ENCODE results near the gene ZNF135.

Gene ZNF135

DNA sequence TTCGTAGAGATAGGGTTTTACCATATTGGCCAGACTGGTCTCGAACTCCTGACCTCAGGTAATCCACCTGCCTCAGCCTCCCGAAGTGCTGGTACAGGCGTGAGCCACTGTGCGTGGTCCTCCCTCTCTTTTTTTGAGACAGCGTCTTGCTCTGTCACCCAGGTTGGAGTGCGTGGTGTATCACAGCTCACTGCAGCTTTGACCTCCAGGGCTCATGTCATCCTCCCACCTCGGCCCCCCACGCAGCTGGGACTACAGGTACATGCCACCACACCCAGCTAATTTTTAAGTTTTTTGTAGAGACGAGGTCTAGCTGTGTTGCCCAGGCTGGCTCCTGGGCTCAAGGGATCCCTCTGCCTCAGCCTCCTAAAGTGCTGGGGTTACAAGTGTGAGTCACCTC lies 20.7 kb downstream of the ZNF135 start:
- Histone ChIP-seq H3K36me3 (replicated peaks; ENCODE audit: low read depth, low read length) (no peaks in the 10 kb centered on the region), H3K4me3 (ENCODE audit: low read length) (no peak overlapping the region), H3K9me3 (ENCODE audit: insufficient read depth, low read length) (peaks cover 10% of the 10 kb centered on the region; the same call in 1 of the 2 replicates), H3K27ac (ENCODE audit: low read length) (no peak overlapping the region), H3K27me3 (ENCODE audit: low read depth, low read length) (no peaks in the 10 kb centered on the region), H3K4me2 (ENCODE audit: low read length) (no peak overlapping the region), H3K79me2 (ENCODE audit: low read length) (no peaks in the 10 kb centered on the region), H4K20me1 (ENCODE audit: insufficient read depth, low read length) (no peaks in the 10 kb centered on the region), H3K9ac (ENCODE audit: low read length) (no peak overlapping the region), H3K4me1 (ENCODE audit: low read length) (no peaks in the 10 kb centered on the region), H2AFZ (ENCODE audit: low read depth, low read length) (no peak overlapping the region)
- no peak for TF ChIP-seq EZH2phosphoT487 (IDR thresholded peaks at IDR 0.05; ENCODE audit: low read depth)
- TF ChIP-seq, protein P1, sequence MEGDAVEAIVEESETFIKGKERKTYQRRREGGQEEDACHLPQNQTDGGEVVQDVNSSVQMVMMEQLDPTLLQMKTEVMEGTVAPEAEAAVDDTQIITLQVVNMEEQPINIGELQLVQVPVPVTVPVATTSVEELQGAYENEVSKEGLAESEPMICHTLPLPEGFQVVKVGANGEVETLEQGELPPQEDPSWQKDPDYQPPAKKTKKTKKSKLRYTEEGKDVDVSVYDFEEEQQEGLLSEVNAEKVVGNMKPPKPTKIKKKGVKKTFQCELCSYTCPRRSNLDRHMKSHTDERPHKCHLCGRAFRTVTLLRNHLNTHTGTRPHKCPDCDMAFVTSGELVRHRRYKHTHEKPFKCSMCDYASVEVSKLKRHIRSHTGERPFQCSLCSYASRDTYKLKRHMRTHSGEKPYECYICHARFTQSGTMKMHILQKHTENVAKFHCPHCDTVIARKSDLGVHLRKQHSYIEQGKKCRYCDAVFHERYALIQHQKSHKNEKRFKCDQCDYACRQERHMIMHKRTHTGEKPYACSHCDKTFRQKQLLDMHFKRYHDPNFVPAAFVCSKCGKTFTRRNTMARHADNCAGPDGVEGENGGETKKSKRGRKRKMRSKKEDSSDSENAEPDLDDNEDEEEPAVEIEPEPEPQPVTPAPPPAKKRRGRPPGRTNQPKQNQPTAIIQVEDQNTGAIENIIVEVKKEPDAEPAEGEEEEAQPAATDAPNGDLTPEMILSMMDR (IDR thresholded peaks at IDR 0.05; ENCODE audit: low read depth, low read length): no peak

DNA sequence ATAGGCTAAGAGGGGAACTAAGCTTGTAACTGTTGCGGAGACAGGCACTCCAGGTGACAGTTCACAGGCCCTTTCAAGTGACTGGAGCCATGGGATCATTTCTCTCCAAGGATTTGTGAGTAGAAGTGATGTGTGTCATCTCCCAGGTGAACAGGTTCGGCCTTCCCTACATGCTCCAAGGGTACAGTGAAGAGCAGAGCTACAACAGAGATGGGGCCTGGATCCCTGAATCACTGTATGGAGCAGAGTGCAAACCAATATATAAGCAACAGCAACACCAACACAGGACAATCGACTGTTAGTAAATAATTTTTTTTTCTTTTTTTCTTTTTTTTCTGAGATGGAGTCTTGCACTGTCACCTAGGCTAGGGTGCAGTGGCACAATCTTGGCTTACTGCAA lies 23.9 kb downstream of the ZNF135 start:
- Histone ChIP-seq H3K27me3 (ENCODE audit: low read depth, low read length) (no peaks in the 10 kb centered on the region), H3K27ac (ENCODE audit: low read length) (no peak overlapping the region), H4K20me1 (ENCODE audit: insufficient read depth, low read length) (no peaks in the 10 kb centered on the region), H3K79me2 (ENCODE audit: low read length) (no peaks in the 10 kb centered on the region), H3K4me2 (ENCODE audit: low read length) (no peak overlapping the region), H3K9me3 (ENCODE audit: insufficient read depth, low read length) (peaks cover 26% of the 10 kb centered on the region), H3K36me3 (replicated peaks; ENCODE audit: low read depth, low read length) (no peaks in the 10 kb centered on the region), H2AFZ (ENCODE audit: low read depth, low read length) (no peak overlapping the region), H3K9ac (ENCODE audit: low read length) (no peak overlapping the region), H3K4me1 (ENCODE audit: low read length) (no peaks in the 10 kb centered on the region), H3K4me3 (ENCODE audit: low read length) (no peak overlapping the region)
- no peak for TF ChIP-seq EZH2phosphoT487 (IDR thresholded peaks at IDR 0.05; ENCODE audit: low read depth)
- TF ChIP-seq, protein P1 (IDR thresholded peaks at IDR 0.05; ENCODE audit: low read depth, low read length): no peak

DNA sequence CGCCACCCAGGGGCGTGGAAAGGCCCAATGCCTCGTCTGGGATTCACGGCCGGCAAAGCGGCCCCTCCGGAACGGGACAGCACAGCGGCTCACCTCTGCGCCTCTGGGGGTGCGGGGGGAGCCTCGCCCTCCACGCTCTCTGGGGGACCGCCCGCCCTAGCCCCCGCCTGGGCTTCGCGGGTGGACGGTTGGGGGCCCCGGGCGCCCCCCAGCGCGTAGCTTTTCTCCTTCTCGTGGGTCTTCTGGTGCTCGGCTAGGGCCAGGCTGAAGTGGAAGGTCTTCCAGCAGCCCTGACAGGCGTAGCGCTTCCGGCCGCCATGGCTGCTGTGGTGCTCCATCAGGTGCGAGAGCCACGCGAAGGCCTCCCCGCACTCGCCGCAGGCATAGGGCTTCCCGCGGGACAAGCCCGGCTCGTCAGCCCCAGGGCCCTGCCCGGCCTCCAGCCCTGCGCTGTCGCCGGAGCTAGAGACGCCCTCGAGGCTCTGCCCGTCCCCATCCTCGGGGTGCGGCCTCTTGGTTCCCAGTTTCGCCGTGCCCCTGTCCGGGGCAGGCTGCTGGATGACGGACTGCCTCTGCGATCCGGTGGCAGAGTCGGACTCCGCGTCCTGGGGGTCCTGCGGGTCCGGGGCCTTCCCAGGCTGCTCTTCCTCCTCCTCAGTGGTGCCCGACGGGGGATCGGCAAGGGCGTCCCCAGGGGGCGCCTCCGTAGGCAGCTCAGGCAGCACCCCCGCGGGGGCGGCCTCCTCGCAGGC lies 25.7 kb downstream of the ZNF135 start:
- H4K20me1 ChIP-seq (ENCODE audit: insufficient read depth, low read length): no peaks in the 10 kb centered on the region
- H3K27ac ChIP-seq (ENCODE audit: low read length): no peak overlapping the region
- no peak overlapping the region for H3K9ac ChIP-seq (ENCODE audit: low read length)
- peaks cover 31% of the 10 kb centered on the region for H3K9me3 ChIP-seq (ENCODE audit: insufficient read depth, low read length)
- H2AFZ ChIP-seq (ENCODE audit: low read depth, low read length): no peak overlapping the region
- no peaks in the 10 kb centered on the region for H3K79me2 ChIP-seq (ENCODE audit: low read length)
- TF ChIP-seq, protein P1 (IDR thresholded peaks at IDR 0.05; ENCODE audit: low read depth, low read length): no peak
- TF ChIP-seq EZH2phosphoT487 (IDR thresholded peaks at IDR 0.05; ENCODE audit: low read depth): no peak
- H3K36me3 ChIP-seq (replicated peaks; ENCODE audit: low read depth, low read length): no peaks in the 10 kb centered on the region
- no peak overlapping the region for H3K4me3 ChIP-seq (ENCODE audit: low read length)
- H3K27me3 ChIP-seq (ENCODE audit: low read depth, low read length): no peaks in the 10 kb centered on the region
- no peak overlapping the region for H3K4me2 ChIP-seq (ENCODE audit: low read length)
- no peaks in the 10 kb centered on the region for H3K4me1 ChIP-seq (ENCODE audit: low read length)

DNA sequence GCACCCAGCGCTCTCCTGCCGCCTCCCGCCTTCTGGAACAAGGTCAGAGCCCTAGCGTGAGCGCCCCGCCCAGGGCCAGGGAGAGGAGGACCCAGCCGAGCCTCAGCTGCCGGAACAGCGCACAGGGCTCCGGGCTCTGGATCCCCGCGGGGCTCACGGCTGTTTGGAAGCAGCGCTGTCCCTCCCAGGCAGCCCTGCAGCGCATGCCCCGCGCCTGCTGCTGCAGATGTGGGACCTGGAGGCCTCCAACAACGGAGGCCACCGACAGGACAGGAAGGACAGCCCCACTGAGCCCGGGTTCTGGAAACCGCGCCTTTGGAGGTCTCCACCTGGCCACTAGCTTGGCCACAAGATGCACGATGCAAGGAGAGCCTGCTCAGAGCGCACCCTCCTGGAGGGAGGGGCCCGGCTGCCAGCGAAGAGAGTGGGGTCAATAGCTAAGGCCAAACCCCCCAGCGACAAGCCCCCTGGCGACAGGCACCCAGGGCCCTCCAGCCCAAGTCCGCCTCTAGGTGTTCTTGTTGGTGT lies 26.3 kb downstream of the ZNF135 start:
- no peaks in the 10 kb centered on the region for H3K79me2 ChIP-seq (ENCODE audit: low read length)
- no peaks in the 10 kb centered on the region for H3K27me3 ChIP-seq (ENCODE audit: low read depth, low read length)
- H3K4me3 ChIP-seq (ENCODE audit: low read length): no peak overlapping the region
- H3K4me1 ChIP-seq (ENCODE audit: low read length): no peaks in the 10 kb centered on the region
- no peak overlapping the region for H3K9ac ChIP-seq (ENCODE audit: low read length)
- no peak overlapping the region for H3K4me2 ChIP-seq (ENCODE audit: low read length)
- H3K36me3 ChIP-seq (replicated peaks; ENCODE audit: low read depth, low read length): no peaks in the 10 kb centered on the region
- H3K9me3 ChIP-seq (ENCODE audit: insufficient read depth, low read length): peaks cover 36% of the 10 kb centered on the region
- no peaks in the 10 kb centered on the region for H4K20me1 ChIP-seq (ENCODE audit: insufficient read depth, low read length)
- no peak overlapping the region for H3K27ac ChIP-seq (ENCODE audit: low read length)
- H2AFZ ChIP-seq (ENCODE audit: low read depth, low read length): no peak overlapping the region
- TF ChIP-seq, protein P1 (IDR thresholded peaks at IDR 0.05; ENCODE audit: low read depth, low read length): no peak
- TF ChIP-seq EZH2phosphoT487 (IDR thresholded peaks at IDR 0.05; ENCODE audit: low read depth): no peak
